Limb (tissue), 2 donors: ENCODE data around the gene S100A13.
A peak's percentile ranks its signal among the peaks of the same experiment; 100 is the strongest.
"Not testable (repeated sequence)": the region's sequence is repeated elsewhere in the genome, so short reads cannot be mapped to it uniquely, and the experiment has no call there.

Experiments used
- DNase-seq, 2 donors: peaks; one replicate each; pipeline ENCODE4 v3.0.0-alpha.2; 2016; ENCODE audit errors: extremely low spot score in 2 of 2

Gene S100A13

DNA sequence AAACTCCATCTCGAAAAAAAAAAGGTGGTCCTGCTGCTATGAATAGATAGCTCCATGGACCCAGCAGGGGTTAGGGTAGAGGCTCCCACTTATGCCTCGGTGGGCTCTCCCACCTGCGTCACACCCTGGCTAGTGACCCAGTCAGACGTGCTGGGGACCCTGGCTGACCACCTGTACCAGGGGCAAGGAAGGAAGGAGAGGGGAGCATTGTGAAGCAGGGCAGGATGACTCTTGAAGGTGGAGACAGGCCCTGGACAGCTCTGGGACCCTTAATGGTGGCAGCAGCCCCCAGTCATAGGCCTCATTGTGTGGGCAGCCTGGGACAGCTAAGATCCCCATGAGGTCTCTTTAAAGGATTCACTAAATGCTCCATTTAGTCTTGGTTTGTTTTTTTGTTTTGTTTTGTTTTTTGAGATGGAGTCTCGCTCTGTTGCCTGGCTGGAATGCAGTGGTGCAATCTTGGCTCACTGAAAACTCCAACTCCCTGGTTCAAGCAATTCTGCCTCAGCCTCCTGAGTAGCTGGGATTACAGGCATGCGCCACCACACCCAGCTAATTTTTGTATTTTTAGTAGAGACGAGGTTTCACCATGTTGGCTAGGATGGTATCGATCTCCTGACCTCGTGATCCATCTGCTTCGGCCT, 20.8 kb upstream of the S100A13 start:
- no peak for DNase-seq

DNA sequence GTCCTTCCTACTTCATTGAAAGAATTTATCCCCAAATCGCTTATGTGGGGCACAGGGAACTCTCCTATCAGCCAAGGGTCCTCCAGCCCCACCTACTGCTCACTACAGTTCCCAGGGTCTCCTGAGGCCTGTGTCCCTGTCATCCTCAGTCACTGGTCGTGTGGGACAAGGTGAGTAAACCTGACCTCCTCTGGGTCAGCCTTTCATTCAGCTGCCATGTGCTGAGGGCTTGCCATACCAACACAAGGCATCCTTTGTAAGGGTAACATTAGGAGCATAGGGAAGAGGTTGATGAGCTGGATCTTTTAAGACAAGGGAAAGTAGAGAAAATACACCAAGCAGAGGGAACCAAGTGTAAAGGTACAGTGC, 20.0 kb upstream of the S100A13 start:
- DNase-seq: no peak

DNA sequence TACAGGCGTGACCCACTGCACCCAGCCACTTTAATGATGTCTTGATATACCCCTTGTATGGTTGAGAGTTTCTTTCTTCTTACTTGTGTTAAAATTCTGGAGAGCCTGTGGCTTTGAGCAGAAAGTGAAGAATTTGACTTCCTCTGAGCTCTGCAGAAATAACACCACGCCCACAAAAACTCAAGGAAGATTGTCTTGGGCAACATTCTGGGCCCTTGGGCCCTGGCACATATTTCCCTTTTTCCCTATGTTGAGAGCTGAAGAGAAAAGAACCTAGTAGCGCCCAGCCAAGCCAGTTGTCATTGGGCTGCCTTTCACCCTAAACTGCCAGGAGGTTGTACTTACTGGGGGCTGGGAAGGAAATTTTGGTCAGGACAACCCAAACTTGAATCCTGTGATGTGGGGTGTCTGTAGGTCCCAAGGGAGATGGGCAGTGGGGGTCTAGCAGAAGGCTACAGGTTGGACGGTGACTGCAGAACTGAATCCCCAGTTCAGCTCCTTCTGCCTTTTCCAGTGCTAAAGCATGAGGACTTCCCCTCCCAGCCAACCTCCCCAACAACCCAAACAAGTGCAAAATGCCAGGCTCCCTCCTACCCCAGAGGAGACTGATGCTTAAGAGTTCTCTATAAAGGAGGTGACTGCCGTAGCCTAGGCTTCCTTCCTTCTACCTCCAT, 19.5 kb upstream of the S100A13 start:
- no peak for DNase-seq

DNA sequence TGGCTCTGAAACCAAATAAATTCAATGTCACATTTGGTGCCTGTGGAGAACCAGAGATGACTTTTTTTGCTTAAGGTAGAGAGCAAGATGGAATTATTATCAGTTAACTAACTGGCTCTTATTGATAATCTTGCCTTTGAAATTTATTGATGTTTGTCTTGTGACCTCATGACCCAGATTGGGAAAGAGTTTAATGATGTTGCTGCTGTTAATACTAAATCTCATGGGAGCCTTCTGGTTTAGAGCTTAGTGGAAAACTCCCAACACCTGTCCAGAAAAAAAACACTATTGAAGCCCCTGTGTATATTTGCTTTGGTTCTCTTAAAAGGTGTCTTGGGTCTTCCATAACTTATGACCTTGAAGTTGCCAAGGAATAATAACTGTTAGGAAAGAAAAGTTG, 16.5 kb upstream of the S100A13 start:
- DNase-seq: no peak

GRCh38 chr1:153643100-153643499, 15.8 kb upstream of the S100A13 start:
- no peak for DNase-seq

- no peak for DNase-seq
Measured at GRCh38 chr1:153642161-153642560, 14.9 kb upstream of the S100A13 start.

DNA sequence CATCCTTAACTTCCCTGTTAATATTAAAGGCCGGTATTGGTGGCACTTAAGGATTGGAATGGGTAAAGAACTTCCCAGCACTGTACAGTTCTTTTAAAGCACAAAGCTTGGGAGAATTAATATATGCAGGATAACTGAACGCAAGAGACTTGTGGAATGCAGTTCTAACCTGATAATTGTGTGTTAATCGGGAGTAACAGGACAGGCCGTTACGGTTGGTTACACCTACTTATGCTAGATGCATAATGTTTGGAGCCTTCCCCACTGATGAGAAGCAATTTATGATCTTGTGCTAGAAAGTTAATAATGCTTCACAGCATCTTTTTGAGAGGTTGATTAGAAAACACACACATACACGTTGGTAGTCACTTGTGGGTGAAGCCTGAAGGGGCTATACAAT, 13.6 kb upstream of the S100A13 start:
- no peak for DNase-seq

DNA sequence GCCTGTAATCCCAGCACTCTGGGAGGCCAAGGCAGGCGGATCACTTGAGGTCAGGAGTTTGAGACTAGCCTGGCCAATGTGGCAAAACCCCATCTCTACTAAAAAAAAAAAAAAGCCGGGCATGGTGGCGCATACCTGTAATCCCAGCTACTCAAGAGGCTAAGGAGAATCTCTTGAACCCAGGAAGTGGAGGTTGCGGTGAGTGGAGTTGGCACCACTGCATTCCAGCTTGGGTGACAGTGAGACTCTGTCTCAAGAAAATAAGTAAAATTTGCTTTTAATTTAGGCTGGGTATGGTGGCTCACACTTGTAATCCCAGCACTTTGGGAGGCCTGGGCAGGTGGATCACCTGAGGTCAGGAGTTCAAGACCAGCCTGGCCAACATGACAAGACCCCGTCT, 12.9 kb upstream of the S100A13 start:
- not testable (repeated sequence) for DNase-seq

DNA sequence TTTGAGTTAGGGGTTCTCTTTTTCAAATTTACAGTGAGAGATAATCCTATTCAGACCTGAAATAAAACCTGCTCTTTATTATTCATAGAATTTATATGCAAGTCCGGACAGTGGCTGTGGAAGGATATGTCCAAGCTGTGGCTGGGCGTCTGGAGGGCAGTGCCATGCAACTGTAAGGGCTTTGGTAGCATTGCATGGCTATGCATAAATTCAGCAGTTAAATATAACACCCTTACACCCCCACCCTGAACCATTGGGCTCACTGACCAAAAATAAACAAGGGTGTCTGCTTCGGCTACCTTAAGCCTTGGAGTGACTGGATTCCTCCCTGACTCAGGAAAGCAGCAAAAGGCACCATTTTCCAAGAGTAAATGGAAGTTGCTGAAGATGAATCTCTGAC, 12.0 kb upstream of the S100A13 start:
- DNase-seq: no peak

DNA sequence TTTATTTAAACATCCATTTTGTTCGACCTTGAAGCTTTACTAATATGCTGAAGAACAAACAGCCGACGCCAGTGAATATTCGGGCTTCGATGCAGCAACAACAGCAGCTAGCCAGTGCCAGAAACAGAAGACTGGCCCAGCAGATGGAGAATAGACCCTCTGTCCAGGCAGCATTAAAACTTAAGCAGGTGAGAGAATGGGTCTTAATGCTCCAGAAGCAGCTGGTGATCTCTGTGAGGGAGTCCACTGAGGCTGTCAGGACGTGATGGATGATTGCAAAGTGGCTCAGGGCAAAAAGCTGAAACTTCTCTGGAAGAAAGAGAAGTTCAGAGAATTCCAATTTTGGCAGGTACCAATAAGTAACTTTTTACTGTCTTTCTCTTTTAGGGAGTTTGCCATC, 11.0 kb upstream of the S100A13 start:
- no peak for DNase-seq

GRCh38 chr1:153636312-153636711, 9.0 kb upstream of the S100A13 start:
- no peak for DNase-seq

DNA sequence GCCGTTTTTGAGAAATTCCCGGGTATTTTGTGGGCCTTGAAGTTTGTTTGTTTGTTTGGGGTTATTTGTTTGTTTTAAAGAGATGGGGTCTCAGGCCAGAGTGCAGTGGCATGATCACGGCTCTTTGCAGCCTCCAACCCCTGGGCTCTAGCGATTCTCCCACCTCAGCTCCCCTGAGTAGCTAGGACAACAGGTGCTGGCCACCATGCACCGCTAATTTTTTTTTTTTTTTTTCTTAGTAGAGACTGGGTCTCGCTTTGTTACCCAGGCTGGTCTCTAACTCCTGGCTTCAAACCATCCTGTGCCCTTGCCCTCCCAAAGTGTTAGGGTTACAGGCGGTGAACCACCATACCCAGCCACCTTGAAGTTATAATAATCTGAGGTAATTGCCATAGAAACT, 8.6 kb upstream of the S100A13 start:
- DNase-seq: no peak

DNA sequence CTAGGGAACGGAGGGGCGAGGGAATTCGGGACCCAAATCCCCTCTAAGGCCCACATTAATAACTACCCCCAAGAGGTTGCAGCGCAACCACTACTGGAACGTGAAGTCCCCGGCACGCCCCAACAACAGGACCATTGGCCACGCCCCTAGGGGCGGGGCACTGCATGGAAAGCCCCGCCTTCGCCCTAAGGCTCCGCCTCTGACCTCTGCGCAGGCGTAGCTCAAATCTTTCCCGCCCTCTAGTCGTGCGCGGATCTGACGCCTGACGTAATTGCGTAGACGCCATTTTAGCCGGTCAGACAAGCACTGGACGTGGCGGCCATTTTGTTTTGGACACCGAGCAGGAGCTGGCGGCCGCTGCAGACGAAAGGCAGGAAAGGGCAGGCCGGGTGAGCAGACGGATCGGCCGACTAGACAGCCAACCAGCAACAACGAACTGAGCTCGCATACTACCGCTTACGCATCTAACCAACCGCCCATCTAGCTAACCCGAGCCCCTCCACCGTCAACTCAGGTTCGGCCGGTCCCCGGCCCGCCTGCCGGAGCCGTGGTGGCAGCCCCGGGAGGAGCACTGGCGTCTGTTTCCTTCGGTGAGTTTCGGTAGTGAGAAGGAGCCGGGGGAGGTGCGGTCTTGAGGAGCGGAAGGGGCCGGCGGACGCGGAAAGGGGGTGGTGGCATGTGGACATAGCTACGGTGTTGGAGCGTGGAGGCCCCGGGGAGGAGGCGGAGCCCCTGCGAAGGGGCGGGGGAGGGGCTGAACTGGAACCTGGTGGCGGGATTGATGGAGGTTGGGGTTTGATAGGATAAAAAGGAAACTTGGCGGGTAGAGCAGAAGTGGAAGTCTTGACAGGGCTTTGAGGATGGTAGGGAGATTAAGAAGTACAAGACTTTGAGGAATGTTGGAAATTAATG, 6.7 kb upstream of the S100A13 start, which contains the start of gene CHTOP:
Gene CHTOP (plus strand): TSS at position 313 of the 912 bp plus-strand sequence. CDS start 2,523 bp downstream, outside the sequence.
- DNase-seq: peak; percentile 97 to 98

DNA sequence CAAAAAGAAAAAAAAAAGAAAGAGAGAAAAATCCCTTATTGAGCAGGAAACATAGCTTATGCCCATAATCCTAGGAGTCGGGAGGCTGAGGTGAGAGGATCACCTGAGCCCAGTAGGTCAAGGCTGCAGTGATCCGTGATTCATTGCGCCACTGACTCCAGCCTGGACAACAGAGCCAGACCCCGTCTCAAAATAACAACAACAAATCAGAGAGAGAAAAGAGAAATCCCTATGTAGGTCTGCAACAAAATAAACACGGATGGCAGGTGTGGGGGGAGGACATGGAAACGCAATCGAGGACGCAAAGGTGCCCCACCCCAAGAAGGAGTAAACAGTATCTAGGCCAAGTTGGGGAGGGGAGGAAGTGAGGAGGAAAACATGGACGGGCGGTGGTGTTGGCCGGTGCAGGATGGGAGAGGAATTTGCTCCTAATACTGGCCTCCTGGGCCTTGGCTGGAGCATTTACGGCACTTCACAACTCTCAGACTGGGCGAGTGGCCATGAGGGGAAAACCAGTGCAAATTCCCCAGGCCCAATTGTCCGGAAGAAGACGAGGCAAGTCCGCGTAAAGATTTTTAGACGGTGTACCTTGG, 6.0 kb upstream of the S100A13 start:
- peak in 1 of 2 donors; percentile 43 for DNase-seq

DNA sequence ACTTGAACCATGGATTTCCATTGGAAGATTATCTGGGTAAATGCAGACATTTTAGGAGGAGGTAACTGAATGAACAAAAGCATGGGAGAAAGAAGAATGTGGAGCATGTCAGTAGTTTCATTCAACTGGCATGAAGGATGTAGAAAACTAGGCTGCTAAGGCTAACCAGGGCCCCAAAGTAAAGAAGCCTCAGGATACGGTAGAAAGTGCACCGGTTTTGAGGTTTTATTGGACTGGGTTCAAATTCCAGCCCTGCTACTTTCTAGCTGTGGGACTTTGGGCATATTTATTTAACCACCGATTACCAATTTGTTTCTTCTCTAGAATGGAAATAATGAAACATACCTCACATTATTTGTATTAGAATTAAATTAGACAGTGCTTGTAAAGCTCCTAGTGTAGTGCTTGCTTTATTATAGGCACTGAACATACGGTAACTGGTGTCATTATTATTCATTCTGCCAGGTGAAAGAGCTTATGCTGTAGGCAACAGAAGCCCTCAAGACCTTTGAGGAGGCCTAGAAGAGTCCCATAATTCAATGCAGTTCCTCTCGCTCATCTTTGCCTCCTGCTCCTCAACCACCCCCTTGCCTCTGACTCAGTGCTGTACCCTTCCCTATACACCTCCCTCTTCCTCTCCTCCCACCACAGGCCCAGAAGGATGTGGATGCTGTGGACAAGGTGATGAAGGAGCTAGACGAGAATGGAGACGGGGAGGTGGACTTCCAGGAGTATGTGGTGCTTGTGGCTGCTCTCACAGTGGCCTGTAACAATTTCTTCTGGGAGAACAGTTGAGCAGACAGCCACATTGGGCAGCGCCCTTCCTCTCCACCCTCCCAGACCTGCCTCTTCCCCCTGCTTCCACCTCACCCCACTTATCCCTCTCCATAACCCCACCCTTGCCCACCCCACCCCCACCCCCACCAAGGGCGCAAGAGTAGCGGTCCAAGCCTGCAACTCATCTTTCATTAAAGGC, 4.0 kb upstream of the S100A13 start:
- no peak for DNase-seq

DNA sequence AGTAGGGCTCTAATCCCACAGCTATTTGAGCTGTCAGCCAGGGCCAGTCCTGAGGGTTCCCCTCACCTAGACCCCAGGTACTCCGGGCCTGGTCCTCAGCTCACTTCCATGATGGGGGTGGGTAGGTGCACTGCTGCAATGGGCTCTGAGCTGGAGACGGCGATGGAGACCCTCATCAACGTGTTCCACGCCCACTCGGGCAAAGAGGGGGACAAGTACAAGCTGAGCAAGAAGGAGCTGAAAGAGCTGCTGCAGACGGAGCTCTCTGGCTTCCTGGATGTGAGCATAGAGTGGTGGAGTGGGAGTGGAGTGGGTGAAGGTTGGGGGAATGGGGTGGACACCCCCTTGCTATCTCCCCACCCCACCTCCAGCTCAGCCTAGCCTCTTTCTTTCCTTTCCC, 3.1 kb upstream of the S100A13 start:
- DNase-seq: no peak

GRCh38 chr1:153629971-153630370, 2.7 kb upstream of the S100A13 start:
- DNase-seq: no peak

DNA sequence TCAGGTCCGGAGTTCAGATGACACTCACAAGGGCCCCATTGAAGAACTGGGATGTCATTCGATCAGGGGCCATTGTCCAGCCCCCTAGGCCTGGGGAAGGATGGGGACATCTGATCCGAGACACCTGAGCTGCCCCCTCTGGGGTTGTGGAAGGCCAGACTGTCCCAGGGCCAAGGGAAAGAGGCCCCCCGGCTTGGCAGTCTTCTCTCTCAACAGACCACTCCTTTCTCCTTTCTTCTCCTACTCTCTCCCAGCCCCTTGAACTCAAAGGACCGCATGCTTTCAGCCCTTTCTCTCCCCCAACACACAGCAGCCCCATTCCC, 2.0 kb upstream of the S100A13 start:
- DNase-seq: no peak

DNA sequence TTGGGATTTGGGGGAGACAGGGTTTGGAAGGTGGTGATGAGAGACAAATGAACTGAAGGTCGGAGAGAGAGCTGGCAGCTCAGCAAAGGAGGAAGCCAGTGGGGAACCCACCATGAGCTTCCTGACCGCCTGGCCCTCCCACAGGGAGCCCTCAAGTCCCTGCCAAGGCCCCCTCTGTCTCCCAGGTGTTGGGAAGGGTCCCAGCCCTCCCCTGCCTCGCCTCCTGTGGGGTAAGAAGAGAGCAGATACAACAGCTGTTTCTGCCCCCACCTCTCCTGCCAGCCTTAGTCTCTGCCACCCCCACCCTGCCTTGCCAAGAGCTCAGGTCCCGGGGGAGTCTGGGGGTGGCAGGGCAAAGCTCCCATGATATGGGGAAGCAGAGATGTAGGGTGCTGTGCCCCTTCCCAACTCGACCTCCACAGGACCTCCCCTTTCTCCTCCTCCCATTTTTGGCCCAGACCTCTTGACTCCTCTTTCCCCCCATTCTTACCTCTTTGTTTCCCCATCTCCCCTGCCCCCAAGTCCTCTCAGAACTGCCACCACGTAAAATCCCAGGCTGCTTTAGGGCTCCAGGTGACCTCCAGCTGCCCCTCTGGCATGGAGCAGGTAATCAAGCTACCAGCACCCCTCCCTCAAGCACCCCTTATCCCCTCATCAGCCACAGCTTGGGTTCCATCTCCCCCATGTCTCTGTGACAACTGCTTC, 1.5 kb upstream of the S100A13 start:
- no peak for DNase-seq
